HG03196 (cell line): ENCODE data around the gene SORCS3.

Source experiments
- ATAC-seq: cut with Tn5 transposase; IDR thresholded peaks from one replicate; pipeline ENCODE4 v1.9.1; 2021; ENCODE audit not compliant: unreplicated experiment

Gene SORCS3

DNA sequence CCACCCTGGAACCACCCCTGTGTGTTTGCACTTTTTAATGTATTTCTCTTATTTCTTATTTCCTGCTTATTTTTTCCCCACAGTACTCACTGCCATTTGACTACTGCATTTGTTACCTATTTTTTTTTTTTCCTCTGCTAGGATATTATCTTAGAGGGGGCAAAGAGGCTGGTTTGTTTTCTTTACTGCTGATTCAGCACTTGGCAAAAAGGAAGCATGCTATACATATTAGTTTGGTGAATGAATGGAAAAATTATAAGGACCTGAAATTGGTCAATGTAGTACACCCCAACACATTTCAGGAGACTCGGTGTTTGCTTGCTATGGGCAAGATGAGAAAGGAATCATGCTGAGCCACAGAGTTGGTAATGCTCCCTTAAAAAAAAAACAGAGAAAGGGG lies 193.5 kb downstream of the SORCS3 start:
- ATAC-seq = no peak

DNA sequence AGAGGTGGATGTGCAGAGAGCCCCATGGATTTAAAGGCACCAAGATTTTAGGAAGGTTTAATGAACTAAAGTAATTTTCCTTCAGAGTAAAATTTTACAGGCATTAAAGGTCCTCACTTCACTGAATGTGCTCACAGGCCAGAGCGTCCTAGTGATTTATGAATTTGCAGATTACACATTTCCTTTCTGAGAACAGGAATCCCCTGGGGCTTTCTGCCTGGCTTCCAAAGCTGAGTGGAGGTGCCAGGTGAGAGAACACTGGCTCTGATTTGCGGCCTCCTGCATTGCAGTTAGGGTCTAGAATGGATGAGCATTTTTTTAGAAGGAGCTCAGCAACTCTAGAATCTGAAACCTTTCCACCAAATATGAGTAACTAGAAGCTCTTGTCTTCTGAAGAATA lies 194.3 kb downstream of the SORCS3 start:
- peak; percentile 50 for ATAC-seq

DNA sequence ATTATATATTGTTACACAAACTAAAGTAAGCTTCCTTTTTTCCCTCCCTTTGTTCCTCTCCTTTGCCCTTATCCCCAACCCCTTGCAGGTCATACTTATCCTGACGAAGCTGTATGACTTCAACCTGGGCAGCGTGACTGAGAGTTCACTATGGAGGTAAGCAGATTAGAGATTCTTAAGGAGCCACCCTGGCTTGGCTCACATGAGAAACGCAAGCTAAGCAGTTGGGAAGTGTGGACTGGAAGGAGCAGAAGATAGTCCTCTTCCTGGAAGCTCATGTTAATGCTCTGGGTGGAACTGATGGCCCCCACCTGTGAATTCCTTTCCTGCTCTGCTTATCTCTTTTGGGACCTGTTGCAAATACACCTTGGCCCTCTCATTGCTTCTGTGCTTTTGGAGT lies 201.6 kb downstream of the SORCS3 start:
- ATAC-seq = no peak

DNA sequence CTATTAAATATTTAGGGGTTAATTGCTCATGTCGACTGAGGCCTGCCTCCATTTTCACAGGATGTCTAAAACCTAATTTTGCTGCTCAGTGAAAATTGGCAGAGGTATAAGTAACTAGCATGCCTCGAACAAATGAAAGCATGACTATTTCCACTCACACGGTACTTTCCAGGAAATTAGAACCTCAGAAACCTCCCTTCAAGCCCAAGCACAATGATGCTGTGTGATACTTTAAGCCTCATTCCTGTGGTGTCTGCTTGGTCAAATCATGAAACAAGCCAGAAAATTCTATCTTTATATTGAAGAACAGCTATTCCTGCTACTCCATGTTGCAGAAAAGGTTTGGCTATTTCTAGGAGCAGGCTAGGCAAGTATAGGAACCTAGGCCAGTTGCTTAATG lies 203.0 kb downstream of the SORCS3 start:
- no peak for ATAC-seq

DNA sequence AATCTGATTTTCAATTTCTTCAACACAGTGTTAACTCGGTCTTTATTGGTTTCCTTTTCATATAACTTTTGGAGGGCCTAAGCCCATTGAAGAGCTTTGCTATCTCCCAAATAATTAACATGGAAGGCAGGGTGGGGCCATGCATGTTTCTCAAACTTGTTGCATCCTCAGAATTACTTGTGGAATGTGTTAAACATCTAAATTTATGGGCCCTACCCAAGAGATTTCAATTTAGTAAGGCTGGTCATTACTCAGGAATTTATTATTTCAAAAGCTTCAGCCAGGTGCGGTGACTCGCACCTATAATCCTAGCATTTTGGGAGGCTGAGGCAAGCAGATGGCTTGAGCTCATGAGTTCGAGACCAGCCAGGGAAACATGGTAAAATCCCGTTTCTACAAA lies 208.9 kb downstream of the SORCS3 start:
- ATAC-seq = no peak

DNA sequence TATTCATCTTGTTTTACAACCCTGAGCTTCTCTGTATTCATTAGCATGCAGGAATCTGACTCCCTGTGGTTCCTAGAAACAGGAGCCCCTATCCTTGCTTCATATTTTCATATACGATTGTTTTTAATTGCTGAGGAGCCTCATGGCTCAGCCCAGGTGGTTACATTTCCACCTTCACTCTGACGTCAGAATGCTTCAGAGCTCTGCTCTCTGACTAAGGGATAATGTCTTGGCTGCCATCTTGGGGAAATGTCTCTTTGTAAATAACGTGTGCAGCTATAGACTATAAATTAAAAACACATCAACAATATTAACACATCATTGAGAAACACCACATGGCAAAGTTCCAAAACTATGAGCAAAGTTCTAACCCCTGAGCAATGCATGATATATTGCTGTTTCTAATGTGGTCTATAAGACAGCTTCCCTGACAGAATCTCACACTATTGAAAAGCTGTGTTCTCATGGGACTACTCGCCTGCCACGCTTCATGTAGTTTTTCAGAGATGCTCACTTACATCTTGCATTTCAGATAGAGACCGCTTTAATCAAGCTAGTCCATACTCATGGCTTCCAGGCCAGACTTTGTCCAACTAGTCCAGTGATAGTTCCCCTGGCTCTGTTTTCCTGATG lies 227.0 kb downstream of the SORCS3 start:
- ATAC-seq = no peak

DNA sequence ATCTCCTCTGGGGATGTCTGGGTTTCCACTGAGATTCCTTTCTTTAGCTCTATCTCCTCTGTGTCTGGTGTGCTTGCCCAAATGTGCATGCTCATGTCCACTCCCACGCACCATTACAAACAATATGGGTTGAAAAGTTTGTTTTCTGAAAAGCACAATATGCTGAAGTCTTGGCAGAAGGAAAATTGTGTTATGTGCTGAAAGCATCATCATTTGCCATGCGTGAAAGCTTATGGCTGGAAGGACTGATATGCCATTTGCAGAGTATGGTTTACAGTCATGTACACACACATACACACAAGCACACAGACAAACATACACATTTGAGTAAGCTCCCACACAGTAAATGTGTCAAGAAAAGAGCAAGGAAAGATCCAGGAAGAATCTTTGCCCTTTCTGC lies 231.6 kb downstream of the SORCS3 start:
- no peak for ATAC-seq

DNA sequence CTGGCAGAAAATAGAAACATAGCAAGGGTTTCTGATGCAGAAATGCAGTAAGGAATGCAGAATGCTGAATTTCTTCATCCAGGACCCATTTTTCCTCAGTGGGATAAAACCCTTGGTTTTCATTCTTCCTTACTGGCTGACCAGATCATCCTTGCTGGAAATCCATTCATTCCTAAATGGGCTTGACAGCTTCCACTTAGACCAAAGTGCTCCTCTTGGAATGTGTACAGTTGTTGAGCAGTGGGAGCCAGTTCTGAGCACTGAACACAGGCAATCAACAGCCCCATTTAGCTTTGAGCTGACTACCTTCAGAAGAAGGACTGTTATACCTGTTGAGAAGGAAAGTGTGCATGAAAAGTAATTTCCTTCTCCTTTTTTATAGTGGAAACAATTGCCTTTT lies 232.1 kb downstream of the SORCS3 start:
- ATAC-seq = no peak

DNA sequence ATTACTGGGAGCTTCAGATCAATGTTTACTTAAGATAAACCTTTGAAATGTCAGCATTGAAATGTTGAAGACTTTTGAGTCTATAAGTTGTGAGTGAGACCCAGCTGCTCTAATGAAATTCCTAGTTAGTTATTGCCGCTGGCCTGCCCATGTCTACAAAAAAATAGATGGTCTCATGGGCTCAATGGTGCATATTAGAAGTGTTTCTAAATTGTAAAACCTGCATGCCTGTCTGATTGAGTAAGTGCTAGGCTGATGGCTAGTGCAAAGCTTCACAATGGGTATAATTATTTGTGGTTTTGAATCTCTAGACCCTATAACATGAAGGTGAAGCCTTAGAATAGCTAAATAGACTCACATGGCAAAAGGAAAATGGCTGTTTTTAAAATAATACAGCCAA lies 234.5 kb downstream of the SORCS3 start:
- no peak for ATAC-seq

DNA sequence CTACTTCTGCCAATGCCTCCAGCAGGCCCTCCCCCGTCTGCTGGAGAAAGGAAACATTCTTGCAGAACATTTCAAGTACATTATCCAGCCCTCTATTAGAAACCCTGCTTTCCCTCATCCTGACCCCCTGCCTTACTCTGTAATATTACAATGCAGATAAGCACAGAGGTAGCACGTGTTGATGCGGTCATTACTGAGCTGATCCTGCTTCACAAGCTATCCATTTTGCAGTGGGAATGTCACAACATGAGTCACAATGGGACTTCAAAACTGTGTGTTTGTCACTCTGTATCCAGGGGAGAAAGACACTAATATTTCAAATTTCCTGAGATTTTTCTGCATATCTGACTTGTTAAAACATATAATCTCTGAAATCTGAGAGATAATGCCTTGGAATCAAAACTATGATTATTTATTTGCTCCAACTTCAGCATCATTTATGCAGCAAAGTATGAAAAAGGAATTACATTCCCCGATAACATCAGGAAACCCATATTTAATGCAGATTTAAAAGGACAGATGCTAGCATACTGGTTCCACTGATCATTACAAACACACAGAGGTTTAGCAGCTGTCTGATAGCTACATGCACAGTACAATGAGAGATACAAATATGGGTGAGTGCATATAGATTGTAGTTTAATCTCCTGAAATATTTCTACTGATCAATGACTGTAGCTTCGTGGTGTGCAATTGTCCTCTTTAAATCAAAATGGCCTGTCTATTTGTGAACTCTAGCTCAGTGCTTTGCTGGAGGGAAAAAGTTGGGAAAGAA lies 239.7 kb downstream of the SORCS3 start:
- ATAC-seq = no peak

DNA sequence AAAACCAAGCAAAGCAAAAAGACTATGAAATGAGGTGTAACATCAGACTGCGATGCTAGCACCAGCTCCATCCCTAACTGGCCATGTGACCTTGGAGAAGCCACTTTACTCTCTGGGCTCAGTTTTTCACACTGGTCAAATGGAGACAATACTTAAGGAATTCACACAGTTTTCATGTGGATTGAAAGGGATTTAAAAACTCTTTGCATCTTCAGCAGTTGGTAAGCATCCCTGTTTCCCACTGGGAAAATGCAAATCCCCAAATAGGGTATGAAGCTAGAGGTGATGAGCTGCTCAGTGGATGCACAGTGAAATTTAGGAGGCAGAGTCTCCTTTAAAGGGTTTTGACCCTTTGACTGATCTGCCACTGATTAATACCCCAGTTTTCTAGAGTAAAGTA lies 240.7 kb downstream of the SORCS3 start:
- ATAC-seq = no peak

DNA sequence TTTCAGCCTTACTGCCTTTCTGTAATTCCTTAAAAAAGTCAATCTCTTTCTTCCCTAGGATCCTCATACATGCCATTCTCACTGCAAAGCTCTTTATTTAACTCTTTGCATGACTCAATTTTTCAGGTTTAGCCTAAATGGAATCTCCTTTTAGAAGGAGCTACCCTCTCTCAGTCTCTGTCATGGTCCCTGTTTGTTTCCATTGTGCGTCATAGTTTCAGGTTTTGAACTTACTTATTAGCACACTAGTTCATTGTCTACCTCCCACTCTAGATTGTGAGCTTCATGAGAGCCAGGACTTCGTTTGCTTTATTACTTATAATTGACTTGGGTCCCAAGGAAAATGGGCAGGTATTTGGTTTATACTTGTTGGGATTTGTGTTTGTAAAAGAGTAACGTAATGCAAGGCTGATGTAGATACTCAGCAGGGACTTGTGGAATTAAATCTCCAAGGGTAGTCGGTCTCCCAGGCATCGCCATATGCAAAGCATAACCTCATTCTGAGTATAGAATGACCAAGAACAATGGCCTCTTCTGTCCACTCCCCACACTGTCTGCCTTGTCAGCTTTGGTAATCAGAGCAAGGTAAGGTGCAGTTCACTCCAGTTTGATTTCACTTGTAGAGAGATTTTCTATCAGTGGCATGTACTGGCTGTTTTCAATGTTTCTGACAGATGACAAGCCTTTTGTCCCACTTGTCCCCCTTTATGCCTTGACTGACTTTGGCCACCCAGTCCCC lies 252.0 kb downstream of the SORCS3 start:
- no peak for ATAC-seq

DNA sequence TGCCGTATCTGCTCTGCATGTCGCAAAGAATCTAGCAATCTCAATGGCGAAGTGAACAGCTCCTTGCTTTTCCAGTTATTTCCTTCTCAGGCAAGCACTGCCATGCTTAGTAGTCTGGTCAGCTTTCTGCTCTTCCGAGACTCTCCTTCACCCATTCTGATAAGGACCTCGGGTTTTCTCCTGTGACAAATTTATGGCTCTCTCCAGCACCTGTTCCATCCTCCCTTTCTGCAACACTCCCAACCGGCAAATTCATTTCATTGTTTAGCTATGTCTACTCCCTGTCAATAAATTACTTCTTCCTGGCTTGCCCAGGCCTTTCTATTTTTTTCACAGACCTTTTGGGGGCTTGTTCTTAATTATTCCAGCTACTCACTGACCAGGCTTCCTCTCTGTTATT lies 252.6 kb downstream of the SORCS3 start:
- no peak for ATAC-seq

DNA sequence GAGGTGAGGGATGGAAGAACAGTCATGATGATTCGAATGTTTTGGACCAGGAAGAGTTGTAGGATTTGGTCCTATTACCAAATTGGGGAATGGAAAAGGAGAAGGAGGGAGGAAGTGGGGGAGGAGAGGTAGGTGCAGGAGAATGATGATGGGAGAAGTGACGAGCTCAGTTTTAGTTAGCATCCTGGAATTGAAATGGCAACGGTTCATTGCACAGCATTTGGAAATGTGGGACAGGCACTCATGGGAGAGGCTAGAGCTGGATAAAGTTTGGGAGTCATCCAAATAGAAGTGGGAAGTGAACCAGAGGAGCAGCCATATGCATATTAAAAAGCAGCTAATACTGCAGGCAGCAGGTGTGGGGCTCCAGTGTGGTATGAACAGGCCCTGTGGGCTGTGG lies 253.6 kb downstream of the SORCS3 start:
- ATAC-seq = no peak

DNA sequence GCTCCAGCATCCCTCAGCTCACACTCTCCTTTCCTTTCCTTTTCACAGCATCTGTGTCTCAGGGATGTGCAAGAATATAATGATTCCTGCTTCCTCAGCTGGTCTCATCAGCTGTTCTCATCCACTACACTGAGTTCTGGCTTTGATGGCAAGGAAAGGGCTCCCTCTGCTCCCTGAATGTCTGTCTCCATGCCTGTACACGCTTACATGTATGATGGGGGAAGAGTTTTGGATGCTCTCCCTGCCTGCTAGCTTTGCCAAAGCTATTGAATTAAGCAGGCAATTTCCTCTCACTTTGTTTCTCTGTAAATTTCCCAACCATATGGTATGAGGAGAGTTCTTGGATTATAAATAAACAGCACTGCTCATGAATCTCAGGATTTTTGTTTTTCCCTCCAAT lies 254.5 kb downstream of the SORCS3 start:
- ATAC-seq = no peak

DNA sequence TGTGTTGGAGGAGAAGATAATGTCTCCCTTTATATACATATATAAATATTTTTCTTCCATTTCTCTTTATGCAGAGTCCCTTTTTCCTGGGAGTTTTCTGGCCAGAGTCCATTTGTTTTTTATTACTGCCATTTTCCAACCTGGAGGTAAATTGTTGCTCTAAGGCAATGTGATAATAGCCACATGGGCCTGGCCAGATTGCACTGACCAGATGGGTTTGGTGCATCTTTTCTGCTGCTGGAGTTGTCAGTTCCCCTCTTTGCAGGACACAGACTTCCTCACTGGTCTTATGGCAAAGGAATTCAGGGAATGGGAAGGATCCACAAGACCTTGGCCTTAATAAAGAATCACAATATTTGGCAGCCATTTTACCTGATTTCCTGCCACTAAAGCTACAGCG lies 254.9 kb downstream of the SORCS3 start:
- ATAC-seq = no peak

DNA sequence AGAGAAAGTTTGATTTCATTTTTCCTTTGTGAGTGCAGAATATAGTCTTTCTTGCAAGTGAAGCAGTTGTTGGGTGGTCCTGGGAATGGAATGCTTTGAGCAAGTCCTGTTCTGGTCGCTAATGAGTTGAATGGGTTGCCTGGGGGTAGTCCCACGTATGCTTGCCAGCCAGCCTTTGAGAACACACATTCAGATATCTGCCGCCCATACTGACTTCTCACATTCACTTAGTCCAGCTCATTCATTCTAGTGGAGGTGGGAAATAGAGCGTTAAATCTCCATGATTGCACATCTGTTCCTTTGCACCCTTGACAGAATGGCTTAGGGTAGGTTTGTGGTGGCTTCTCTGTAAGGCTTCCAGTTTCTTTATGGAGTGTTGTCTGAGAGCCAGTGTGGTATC lies 256.6 kb downstream of the SORCS3 start:
- ATAC-seq = no peak

DNA sequence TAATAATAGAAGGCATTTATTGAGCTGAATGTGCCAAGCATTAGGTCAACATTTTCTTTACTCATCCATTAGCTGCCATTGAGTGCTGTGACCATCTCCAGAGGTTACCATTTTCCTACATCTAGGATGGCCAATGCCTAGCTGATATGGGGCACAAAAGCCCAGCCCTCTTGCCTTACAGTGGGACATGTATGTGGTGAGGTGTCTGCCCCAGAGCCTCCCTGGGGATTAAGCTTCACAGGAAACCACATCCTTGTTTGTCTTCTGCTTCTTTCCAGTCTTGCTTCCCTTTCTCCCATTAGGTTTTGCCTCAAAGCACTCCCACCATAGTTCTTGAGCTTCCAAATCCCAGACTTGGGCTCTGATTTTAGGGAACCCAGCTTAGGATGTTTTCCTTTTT lies 258.7 kb downstream of the SORCS3 start:
- no peak for ATAC-seq

DNA sequence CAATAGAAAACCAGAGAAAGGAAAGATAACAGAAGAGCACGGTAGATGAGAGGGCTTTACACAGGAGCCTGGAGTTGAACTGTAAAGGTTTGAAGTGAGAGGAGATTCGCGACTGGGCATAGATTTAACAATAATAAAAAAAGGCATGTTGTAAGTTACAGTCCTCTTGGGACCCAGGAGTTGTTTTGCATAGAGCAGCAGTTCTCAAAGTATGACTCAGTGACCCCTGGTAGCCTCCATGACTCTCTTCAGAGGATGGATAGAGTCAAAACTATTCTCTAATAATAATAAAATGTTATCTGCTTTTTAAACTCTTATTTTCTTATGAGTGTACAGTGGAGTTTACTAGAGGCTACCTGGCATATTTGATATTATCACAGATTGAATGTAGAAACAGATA lies 262.3 kb downstream of the SORCS3 start:
- no peak for ATAC-seq

DNA sequence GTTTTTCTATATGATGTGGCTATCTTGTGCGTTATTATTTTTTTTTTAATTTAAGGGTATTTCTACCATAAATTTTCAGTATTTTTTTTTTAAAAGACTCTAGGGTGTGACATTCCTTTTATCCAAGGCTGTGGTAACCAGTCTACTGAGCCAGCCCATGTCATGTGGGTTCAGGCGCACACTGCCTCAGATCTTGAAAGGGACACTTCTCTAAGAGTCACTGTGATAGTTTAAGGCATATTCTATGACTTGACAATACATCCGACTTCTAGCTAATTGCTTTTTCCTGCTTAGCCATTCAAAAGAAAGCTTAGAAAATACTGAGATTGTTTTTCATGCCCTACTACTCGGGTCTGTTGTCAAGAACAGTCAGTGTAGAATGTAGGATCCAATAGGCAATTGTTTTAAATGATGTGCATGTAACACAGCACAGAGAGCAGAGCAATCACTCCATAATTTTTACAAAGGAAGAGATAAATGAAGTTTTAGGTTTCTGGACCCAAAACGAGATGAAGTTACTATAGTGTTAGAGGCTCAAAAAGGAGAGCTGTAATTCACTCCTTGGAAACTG lies 263.7 kb downstream of the SORCS3 start:
- ATAC-seq = no peak

DNA sequence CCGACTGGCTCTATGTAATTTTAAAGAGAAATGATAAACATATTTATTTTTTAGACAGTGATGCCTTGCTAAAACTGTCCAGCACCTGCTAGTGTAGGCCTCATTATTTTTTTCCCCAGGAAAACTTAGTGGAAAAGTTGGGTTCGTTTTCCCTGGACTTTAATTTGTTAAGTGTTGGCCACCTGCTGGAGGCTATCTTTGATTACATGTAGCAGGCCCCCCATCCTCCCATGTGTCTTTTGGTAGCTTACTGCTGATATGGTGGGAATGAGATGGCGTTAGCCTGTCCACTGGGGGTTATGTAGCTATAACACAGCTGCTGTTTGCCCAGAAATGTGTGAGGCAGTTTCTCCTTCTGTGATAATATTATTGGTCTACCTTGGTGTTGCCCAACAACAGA lies 265.0 kb downstream of the SORCS3 start:
- no peak for ATAC-seq

DNA sequence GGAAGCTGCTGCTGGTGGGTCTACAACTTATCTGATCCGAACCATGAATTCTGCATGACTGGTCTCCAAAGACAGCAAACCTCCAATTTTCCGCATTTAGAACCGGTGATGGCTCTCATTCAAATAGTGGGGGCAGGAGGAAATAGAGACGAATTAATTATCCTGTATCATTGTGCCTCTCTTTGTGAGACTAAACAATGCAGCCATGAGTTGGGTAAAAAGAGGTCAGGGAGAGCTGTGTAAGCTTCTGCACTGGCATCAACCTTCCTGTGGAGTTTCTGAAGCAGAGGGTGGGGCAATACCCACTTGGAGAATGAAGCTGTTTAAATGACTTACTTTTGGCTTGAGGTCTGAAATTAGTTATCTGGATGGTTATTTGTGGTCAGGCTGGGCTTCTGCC lies 266.4 kb downstream of the SORCS3 start:
- no peak for ATAC-seq
